GM19397 (cell line): ENCODE results near the gene CEACAM5.

Experiments used
- ATAC-seq: cut with Tn5 transposase; IDR thresholded peaks from one replicate; pipeline ENCODE4 v1.9.1; 2021; ENCODE audit warnings: mild to moderate bottlenecking, moderate library complexity; ENCODE audit not compliant: unreplicated experiment

CEACAM5 gene

DNA sequence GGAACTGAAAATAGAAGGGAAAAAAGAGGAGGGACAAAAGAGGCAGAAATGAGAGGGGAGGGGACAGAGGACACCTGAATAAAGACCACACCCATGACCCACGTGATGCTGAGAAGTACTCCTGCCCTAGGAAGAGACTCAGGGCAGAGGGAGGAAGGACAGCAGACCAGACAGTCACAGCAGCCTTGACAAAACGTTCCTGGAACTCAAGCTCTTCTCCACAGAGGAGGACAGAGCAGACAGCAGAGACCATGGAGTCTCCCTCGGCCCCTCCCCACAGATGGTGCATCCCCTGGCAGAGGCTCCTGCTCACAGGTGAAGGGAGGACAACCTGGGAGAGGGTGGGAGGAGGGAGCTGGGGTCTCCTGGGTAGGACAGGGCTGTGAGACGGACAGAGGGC, at the start of gene CEACAM5:
Gene CEACAM5, plus strand, starts transcription at position 146 of the 400 bp plus-strand sequence. Its CDS starts 106 bp downstream, at position 252.
- no peak for ATAC-seq

DNA sequence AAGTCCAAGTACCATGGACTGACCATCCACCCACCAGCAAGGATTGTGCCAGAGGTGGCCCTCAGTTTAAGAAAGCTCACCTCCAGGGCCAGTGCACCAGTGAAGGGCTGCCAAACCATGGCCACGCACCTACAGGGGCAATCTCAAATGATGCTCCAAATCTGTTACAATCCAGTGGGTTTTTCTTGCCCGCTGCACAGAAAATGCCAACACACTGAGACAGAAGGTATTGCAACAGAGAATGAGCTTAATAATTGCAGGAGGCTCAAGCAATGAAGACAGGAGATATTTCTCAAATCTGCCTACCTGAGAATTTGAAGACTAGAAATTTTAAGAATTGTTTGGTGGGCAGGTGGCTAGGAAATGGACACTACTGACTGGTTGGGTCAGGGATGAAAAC, 42.4 kb upstream of the CEACAM5 start:
- no peak for ATAC-seq

DNA sequence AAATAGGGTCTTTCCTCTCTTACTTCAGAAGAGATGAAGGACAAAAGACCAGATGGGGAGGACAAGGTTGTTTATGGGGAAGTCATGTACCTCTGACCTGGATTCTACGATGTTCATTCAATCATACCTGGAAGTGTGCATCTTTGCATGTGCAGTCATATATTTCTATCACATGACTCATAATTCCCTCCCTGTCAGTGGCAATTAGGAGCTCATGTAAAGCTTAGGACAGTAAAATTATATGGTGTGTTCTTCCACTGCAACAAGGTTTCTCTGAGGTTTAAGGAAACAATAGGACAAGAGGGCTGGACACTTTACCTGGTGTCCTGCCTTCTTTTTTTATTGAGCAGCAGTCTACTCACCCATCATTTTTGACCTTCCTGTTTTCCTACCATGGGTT, 40.1 kb upstream of the CEACAM5 start:
- no peak for ATAC-seq

DNA sequence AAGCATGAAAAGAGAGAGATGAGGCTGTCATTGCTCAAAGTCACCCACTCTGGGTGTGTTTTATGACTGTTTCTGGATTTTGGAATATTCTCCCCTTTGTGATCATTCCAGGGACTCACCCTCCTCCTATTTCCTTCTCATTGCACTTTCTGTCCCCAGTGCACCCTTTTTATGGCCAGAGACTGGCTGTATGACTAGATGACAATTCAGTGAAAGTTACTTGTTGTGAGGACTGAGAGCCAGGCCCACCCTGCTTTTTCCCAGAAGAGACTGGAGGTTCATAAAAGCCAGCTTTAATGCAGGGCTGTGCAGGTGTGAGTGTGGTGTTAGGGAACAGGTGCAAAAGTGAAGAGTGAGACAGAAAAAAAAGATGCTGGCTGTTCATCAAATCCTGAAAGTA, 37.7 kb upstream of the CEACAM5 start:
- ATAC-seq = no peak

DNA sequence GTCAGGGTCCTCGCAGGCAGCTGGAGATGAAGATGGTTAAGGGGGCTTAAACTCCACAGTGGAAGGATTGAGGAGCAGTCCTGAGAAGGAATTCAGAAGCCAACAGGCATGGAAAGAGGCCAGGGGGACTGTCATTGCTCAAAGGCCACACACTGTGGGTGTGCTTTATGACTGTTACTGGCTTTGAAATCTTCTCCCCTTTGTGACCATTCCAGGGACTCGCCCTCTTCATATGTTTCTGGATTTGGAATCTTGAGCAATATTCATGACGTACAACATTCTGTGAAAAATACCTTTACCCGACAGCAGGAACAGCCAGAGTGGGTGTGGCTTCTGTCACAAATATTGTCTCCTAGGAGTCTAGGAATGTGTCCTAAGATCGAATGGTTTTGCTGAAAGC, 36.9 kb upstream of the CEACAM5 start:
- no peak for ATAC-seq

DNA sequence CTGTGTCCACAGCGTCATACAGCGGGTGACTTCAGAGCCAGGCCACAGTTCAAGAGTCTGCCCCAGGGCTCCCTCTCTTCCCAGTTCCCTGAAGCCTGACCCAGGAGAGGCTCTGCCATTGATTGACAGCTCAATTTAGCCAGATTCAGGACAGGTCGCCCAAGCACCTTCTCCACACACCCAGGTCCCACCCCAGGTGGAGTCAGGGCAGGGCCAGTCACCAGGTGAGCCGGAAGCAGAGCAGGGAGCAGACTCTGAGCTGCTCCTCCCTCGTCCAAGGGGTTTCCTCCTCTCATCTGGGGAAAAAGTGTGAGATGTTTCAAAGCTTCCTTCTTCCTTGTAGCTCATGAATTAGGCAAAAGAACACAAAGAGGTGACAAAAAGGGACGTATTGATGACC, 26.0 kb upstream of the CEACAM5 start:
- ATAC-seq = no peak

DNA sequence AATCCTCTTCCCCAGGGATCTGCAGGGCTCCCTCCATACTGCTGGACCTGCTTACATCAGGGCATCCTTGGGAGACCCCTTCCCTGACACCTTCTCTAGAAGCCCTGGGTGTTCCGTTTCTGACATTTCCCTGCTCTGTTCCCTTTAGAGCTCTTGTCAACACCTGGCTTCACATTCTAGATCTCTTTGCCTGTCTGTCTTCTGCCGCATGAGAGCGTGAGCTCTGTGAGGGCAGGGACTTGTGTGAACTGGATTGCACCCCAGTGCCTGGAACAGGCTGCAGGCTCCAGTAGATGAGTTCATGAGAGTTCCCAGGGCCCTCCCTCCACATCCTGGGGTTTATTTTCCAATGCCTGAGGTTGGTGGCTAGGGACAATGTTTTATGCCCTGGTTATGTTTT, 21.0 kb upstream of the CEACAM5 start:
- no peak for ATAC-seq

DNA sequence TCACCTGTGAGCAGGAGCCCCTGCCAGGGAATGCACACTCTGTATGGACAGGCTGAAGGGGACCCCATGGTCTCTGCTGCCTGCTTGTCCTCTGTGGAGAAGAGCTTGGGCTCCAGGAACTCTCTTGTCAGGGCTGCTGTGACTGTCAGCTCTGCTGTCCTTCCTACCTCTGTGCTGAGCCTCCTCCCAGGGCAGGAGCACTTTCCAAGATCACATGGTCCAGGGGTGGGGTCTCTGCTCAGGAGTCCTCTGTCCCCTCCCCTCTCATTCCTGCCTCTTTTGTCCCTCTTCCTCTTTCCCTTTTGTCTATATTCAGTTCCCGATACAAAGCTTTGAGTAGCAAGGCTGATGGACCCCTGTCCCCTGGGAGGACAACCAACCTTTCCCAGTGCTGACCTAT, 20.3 kb upstream of the CEACAM5 start, which contains the start of gene CEACAM7:
Gene CEACAM7, minus strand, starts transcription at position 173 of the 400 bp plus-strand sequence. Its CDS starts 105 bp downstream, at position 68.
- no peak for ATAC-seq

DNA sequence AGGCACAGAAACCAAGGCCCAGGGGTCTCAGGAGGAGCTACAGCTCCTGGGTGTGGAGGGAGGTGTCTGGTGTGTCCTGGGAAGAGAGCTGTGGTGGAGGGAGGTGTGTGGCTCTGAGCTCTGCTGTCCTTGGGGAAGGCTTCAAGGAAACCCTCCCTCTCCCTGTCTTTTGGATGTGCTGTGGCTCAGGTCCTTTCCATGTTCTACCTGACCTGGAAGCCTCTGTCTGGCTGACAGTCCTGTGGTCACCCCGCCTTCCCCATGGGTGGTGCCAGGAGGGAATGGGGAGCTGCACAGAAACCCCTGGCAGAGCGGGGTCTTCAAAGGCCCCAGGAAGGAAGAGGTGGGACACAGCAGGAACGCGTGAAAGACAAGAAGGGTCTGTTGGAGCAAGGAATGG, 19.7 kb upstream of the CEACAM5 start:
- ATAC-seq = no peak

DNA sequence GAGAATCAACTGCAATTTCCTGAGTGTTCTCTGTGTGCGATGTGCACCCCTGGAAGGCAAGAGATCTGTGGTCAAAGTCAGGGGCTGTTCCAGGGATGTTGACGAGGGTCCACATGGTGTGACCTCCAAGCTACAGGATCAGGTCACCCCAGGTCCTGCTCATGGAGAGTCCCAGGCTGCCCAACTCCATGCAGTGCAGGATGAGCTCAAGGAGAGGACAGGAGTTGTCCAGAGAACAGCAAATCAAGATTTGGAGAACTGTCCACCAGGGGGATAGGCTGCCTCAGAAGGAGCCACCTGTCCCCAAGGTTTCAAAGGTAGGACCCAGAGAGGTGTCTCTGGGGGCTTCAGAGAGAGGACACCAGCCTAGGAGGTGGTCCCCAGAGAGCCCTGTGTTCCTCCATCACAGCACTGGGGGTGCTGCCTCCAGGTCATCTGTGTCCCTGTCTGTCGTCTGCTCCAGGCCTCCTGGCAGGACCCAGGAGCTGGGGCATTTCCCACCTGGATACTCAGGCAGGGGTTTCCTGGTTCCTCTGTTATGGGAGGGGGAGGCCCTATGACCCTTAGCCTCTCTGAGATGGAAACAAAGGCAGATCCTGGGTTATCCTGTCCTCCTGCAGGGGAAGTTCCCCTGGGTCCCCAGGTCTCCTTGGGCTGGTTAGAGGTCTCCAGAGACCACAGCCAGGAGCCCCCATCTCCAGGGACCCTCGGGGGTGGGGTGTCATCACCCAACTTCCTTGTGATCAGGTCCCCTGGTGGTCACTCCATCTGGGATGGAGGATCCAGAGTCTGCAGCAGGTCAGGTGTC, 18.2 kb upstream of the CEACAM5 start:
- no peak for ATAC-seq

DNA sequence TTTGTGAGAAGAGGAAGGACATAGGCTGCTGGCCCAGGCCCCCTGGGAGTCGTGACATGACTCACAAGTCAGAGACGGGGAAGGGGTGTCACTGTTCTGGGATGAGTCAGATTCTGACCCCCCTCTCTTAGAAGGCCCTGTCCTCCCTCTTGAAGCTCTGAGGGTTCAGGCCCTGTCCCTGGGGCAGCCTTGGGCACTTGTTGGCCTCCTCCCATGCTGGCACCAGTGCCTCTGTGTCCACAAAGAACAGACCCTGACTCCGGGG, 17.7 kb upstream of the CEACAM5 start:
- no peak for ATAC-seq

DNA sequence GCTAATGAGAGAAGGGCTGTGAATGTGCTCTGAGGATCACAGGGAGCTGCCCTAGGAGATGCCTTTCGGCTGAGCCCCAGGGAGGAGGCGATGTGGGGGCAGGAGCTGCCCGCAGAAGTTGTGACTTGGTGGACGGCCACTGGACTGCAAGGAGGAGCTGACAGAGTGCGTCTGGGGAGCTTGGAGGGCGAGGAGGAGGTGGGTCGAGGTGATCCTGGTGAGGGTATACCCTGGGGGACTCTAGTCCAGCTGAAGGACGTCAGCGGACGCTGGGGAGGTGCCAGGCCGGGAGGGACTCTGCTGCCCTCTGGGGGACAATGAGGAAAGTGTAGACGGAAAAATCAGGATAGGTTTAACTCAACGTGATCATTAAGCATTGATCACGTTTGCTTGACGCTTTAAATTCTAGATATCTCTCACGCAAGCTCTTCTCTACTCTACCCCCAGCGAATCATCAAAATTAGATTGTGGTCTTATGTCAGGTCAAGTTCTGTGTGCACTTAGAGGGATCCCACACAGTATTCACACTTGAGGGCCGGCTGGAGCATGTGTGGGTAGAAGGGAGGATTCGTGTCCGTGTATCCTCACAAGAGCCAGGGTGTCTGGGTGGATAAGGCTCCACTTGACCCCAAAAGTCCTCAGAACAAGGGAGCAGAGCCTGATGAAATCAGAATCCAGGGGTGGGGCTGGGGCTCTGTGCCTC, 17.0 kb upstream of the CEACAM5 start:
- no peak for ATAC-seq

DNA sequence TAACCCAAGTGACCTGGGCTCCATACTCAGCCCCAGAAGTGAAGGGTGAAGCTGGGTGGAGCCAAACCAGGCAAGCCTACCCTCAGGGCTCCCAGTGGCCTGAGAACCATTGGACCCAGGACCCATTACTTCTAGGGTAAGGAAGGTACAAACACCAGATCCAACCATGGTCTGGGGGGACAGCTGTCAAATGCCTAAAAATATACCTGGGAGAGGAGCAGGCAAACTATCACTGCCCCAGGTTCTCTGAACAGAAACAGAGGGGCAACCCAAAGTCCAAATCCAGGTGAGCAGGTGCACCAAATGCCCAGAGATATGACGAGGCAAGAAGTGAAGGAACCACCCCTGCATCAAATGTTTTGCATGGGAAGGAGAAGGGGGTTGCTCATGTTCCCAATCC, 14.2 kb upstream of the CEACAM5 start:
- no peak for ATAC-seq

DNA sequence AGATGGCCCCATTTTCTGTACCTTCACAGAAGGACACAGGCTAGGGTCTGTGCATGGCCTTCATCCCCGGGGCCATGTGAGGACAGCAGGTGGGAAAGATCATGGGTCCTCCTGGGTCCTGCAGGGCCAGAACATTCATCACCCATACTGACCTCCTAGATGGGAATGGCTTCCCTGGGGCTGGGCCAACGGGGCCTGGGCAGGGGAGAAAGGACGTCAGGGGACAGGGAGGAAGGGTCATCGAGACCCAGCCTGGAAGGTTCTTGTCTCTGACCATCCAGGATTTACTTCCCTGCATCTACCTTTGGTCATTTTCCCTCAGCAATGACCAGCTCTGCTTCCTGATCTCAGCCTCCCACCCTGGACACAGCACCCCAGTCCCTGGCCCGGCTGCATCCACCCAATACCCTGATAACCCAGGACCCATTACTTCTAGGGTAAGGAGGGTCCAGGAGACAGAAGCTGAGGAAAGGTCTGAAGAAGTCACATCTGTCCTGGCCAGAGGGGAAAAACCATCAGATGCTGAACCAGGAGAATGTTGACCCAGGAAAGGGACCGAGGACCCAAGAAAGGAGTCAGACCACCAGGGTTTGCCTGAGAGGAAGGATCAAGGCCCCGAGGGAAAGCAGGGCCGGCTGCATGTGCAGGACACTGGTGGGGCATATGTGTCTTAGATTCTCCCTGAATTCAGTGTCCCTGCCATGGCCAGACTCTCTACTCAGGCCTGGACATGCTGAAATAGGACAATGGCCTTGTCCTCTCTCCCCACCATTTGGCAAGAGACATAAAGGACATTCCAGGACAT, 13.4 kb upstream of the CEACAM5 start:
- no peak for ATAC-seq

DNA sequence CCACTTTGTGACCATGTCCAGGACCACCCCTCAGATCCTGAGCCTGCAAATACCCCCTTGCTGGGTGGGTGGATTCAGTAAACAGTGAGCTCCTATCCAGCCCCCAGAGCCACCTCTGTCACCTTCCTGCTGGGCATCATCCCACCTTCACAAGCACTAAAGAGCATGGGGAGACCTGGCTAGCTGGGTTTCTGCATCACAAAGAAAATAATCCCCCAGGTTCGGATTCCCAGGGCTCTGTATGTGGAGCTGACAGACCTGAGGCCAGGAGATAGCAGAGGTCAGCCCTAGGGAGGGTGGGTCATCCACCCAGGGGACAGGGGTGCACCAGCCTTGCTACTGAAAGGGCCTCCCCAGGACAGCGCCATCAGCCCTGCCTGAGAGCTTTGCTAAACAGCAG, 12.7 kb upstream of the CEACAM5 start:
- no peak for ATAC-seq

DNA sequence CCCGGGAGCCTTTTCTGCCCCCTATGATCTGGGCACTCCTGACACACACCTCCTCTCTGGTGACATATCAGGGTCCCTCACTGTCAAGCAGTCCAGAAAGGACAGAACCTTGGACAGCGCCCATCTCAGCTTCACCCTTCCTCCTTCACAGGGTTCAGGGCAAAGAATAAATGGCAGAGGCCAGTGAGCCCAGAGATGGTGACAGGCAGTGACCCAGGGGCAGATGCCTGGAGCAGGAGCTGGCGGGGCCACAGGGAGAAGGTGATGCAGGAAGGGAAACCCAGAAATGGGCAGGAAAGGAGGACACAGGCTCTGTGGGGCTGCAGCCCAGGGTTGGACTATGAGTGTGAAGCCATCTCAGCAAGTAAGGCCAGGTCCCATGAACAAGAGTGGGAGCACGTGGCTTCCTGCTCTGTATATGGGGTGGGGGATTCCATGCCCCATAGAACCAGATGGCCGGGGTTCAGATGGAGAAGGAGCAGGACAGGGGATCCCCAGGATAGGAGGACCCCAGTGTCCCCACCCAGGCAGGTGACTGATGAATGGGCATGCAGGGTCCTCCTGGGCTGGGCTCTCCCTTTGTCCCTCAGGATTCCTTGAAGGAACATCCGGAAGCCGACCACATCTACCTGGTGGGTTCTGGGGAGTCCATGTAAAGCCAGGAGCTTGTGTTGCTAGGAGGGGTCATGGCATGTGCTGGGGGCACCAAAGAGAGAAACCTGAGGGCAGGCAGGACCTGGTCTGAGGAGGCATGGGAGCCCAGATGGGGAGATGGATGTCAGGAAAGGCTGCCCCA, 11.8 kb upstream of the CEACAM5 start:
- no peak for ATAC-seq

DNA sequence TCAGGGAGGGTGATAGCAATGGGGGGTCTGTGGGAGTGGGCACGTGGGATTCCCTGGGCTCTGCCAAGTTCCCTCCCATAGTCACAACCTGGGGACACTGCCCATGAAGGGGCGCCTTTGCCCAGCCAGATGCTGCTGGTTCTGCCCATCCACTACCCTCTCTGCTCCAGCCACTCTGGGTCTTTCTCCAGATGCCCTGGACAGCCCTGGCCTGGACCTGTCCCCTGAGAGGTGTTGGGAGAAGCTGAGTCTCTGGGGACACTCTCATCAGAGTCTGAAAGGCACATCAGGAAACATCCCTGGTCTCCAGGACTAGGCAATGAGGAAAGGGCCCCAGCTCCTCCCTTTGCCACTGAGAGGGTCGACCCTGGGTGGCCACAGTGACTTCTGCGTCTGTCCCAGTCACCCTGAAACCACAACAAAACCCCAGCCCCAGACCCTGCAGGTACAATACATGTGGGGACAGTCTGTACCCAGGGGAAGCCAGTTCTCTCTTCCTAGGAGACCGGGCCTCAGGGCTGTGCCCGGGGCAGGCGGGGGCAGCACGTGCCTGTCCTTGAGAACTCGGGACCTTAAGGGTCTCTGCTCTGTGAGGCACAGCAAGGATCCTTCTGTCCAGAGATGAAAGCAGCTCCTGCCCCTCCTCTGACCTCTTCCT, 11.1 kb upstream of the CEACAM5 start:
- no peak for ATAC-seq

DNA sequence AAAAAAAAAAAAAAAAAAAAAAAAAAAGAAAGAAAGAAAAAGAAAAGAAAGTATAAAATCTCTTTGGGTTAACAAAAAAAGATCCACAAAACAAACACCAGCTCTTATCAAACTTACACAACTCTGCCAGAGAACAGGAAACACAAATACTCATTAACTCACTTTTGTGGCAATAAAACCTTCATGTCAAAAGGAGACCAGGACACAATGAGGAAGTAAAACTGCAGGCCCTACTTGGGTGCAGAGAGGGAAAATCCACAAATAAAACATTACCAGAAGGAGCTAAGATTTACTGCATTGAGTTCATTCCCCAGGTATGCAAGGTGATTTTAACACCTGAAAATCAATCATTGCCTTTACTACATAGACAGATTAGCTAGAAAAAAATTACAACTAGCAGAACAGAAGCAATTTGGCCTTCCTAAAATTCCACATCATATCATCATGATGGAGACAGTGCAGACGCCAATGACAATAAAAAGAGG, 9.6 kb upstream of the CEACAM5 start:
- no peak for ATAC-seq

DNA sequence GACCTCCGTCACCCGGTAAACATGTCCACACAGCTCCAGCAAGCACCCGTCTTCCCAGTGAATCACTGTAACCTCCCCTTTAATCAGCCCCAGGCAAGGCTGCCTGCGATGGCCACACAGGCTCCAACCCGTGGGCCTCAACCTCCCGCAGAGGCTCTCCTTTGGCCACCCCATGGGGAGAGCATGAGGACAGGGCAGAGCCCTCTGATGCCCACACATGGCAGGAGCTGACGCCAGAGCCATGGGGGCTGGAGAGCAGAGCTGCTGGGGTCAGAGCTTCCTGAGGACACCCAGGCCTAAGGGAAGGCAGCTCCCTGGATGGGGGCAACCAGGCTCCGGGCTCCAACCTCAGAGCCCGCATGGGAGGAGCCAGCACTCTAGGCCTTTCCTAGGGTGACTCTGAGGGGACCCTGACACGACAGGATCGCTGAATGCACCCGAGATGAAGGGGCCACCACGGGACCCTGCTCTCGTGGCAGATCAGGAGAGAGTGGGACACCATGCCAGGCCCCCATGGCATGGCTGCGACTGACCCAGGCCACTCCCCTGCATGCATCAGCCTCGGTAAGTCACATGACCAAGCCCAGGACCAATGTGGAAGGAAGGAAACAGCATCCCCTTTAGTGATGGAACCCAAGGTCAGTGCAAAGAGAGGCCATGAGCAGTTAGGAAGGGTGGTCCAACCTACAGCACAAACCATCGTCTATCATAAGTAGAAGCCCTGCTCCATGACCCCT, 9.0 kb upstream of the CEACAM5 start:
- no peak for ATAC-seq

DNA sequence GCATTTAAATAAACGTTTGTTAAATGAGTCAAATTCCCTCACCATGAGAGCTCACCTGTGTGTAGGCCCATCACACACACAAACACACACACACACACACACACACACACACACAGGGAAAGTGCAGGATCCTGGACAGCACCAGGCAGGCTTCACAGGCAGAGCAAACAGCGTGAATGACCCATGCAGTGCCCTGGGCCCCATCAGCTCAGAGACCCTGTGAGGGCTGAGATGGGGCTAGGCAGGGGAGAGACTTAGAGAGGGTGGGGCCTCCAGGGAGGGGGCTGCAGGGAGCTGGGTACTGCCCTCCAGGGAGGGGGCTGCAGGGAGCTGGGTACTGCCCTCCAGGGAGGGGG, 8.5 kb upstream of the CEACAM5 start:
- no peak for ATAC-seq
